Body of pancreas (tissue), 4 donors: ENCODE results near the gene DCTN2. TPM values are rescaled to one million over a fixed set of nuclear protein-coding genes. Genes with fewer than 3 reads are reported as not detected.

Source experiments
- ATAC-seq: fragments of 150-250 bp; one replicate; pipeline ENCODE4 v1.9.1; 2016
- DNase-seq, 4 donors: peaks; one replicate each; pipeline ENCODE4 v3.0.0-alpha.2; 2019
- H3K27ac ChIP-seq, 4 donors: fragments of 200-600 bp; sonication (generic); 1 replicate in 3 of 4; 2 replicates in 1 of 4; pipeline versions ENCODE4 v1.5.1 to v1.6.1; 2016 to 2019; ENCODE audit warnings: mild to moderate bottlenecking in 1 of 4, mixed read lengths in 1 of 4, moderate library complexity in 1 of 4
- H3K27me3 ChIP-seq, 2 donors: fragments of 200-600 bp; sonication (generic); one replicate each; pipeline ENCODE4 v1.6.0; 2016; ENCODE audit warnings: mild to moderate bottlenecking in 1 of 2
- H3K36me3 ChIP-seq, 2 donors: fragments of 200-600 bp; sonication (generic); replicated peaks in 1 of 2; 2 replicates each; pipeline ENCODE4 v1.5.1; 2016; ENCODE audit warnings: low read depth in 2 of 2; ENCODE audit not compliant: insufficient read depth in 1 of 2
- H3K4me1 ChIP-seq: fragments of 200-600 bp; sonication (generic); one replicate; pipeline ENCODE4 v1.6.0; 2016
- H3K4me3 ChIP-seq, 2 donors: fragments of 200-600 bp; sonication (generic); 1 replicate in 1 of 2; 2 replicates in 1 of 2; pipeline ENCODE4 v1.5.1; 2016 to 2019
- H3K9me3 ChIP-seq, 3 donors: fragments of 200-600 bp; sonication (generic); 1 replicate in 2 of 3; 2 replicates in 1 of 3; pipeline ENCODE4 v1.5.1; 2016
- POLR2A ChIP-seq, 3 donors: fragments of 450-650 bp; IDR thresholded peaks; one replicate each; pipeline ENCODE4 v1.6.1; 2016; ENCODE audit warnings: antibody characterized with exemption in 3 of 3, mild to moderate bottlenecking in 2 of 3
- WGBS, 2 donors: methylation state at CpG; one replicate each; pipeline ENCODE4 v1.1.5; 2017; 5-methylcytosine and 5-hydroxymethylcytosine counted together
- intact Hi-C: fragments of 100-400 bp; cut with DNase I; formaldehyde crosslinking; loops from one replicate; pipeline ENCODE4 v1.15.1; 2023
- total RNA-seq, 2 donors: library from RNA; depleted of rRNA; stranded (reverse); fragments of >200 nt; gene quantifications; one replicate each; pipeline ENCODE4 v1.1.0, GENCODE V29; 2016
- TF ChIP-seq, protein P1 (sequence below), 7 experiments: fragments of 450-650 bp in 4 of 7; fragments of 200-600 bp in 3 of 7; sonication (generic) in 3 of 7; IDR thresholded peaks; one replicate each; pipeline ENCODE4 v1.5.1; 2016 to 2019; ENCODE audit warnings: antibody characterized with exemption in 7 of 7

The DCTN2 gene
- total RNA-seq, 2 donors from 2014 or later = 80.1 to 89.2 TPM

DNA sequence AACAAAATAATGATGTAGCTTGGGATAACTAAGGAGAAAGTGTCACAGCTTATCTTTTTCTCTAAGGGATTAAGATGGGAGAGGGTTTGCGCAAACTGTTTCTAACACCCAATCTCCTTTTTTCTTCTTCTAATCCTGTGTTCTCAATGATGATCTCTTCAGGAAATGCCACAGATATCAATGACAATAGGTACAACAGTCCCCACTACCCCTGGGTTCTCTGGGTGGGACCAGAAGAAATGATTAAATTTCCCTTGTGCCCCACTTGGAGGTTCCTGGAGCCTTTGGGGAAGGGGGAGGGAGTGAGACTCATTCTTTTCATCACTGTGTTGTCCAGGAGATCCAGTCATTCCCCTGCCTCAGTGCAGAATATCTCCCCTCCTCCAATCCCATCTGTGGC, 35.4 kb upstream of the DCTN2 start:
- ATAC-seq = no peak
- intact Hi-C loops = no loop called here
- WGBS, 2 donors = 100% methylated on average over 1 of the region's 1 CpG
- DNase-seq = no peak
- no peak overlapping the region for H3K27ac ChIP-seq
- no peaks in the 10 kb centered on the region for H3K4me1 ChIP-seq
- no peaks in the 10 kb centered on the region for H3K9me3 ChIP-seq
- H3K36me3 ChIP-seq = no peaks in the 10 kb centered on the region
- no peak overlapping the region for H3K4me3 ChIP-seq
- H3K27me3 ChIP-seq = no peaks in the 10 kb centered on the region
- no peak for TF ChIP-seq POLR2A (IDR thresholded peaks at IDR 0.05)
- TF ChIP-seq, protein P1, sequence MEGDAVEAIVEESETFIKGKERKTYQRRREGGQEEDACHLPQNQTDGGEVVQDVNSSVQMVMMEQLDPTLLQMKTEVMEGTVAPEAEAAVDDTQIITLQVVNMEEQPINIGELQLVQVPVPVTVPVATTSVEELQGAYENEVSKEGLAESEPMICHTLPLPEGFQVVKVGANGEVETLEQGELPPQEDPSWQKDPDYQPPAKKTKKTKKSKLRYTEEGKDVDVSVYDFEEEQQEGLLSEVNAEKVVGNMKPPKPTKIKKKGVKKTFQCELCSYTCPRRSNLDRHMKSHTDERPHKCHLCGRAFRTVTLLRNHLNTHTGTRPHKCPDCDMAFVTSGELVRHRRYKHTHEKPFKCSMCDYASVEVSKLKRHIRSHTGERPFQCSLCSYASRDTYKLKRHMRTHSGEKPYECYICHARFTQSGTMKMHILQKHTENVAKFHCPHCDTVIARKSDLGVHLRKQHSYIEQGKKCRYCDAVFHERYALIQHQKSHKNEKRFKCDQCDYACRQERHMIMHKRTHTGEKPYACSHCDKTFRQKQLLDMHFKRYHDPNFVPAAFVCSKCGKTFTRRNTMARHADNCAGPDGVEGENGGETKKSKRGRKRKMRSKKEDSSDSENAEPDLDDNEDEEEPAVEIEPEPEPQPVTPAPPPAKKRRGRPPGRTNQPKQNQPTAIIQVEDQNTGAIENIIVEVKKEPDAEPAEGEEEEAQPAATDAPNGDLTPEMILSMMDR (IDR thresholded peaks at IDR 0.05) = no peak

DNA sequence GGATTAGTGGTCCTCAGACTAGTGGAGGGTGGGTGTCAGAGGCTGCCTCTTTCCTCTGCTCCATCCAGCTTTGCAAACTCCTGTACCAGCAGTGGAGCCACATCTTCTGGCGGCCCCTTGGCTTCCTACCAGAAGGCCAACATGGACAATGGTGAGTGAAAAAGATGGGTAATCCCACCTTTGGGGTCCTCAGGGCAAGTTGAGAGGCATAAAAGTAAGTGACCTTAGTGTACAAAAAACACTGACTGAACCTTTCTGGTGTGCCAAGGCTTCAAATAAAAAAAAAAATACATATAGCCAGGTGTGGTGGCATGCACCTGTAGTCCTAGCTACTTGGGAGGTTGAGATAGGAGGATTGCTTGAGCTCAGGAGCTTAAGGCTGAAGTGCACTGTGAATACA, 34.8 kb upstream of the DCTN2 start:
- 69 to 75% methylated on average over 1 of the region's 1 CpG for WGBS, 2 donors
- TF ChIP-seq, protein P1 (IDR thresholded peaks at IDR 0.05) = no peak
- TF ChIP-seq POLR2A (IDR thresholded peaks at IDR 0.05) = no peak
- Histone ChIP-seq H3K4me1 (no peaks in the 10 kb centered on the region), H3K4me3 (no peak overlapping the region), H3K27me3 (no peaks in the 10 kb centered on the region), H3K9me3 (no peaks in the 10 kb centered on the region), H3K27ac (no peak overlapping the region), H3K36me3 (no peaks in the 10 kb centered on the region)
- no peak for ATAC-seq
- no peak for DNase-seq
- intact Hi-C loops = loop anchor here (2.0 kb wide), 1 partner anchor 41 kb away; no protein-coding TSS in a partner anchor

DNA sequence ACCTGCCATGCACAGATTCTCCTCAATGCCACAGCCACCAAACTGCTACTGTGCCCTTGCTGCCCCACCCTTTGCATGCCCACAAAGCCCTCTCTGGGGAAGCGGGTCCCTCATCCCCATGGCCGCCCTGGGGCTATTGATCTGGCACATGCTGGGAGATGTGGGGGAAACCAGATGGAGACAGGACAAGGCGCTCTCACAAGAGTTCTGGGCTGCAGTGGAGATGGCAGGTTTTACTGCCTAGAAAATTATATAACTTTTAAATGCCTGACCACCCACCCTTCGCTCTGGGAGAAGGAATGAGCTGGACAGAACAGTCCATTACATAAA, 33.4 kb upstream of the DCTN2 start:
- Histone ChIP-seq H3K27ac (no peak overlapping the region), H3K4me3 (no peak overlapping the region), H3K4me1 (no peaks in the 10 kb centered on the region), H3K9me3 (no peaks in the 10 kb centered on the region), H3K27me3 (no peaks in the 10 kb centered on the region), H3K36me3 (no peaks in the 10 kb centered on the region)
- DNase-seq (no peak), ATAC-seq (no peak)
- 78 to 83% methylated on average over 3 to 4 of the region's 4 CpGs for WGBS, 2 donors
- no peak for TF ChIP-seq POLR2A (IDR thresholded peaks at IDR 0.05)
- TF ChIP-seq, protein P1 (IDR thresholded peaks at IDR 0.05) = no peak
- intact Hi-C loops = loop anchor here (2.0 kb wide), 1 partner anchor 42 kb away; no protein-coding TSS in a partner anchor

DNA sequence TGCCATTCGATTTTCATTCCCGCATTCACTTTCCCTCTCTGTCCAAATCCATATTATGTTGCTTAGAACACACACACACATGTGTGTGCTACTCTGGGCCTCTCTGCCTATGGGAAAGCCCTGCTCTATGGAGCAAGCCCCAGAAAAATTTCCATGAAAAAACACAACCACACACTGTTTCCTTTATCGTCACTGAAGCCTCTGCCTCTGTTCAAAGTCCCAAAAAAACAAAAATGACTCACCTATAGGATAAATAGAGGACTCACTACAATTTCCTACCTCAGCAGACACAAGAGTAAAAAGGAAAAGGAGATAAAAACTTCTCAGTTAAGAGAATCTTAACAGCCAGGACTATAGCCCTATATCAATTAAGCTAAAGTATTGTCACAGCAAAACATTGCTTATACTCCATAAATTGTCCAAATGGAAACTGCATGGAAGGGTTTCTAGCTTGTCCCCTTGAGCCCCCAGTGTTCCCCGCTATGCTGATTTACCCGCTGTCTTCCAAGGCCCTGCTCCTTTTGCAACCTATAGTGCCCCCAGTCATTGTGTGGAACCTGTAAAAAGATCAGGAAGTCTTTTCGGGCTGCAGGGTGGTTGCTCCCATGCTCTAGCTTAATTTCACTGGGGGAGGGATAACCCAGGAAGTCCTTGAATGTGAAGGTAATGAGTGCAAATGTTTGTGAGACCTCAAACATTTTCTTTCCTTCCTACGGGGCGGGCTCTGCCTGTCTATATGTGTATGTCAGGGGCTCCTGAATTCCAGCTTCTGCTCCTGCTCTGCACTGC, 32.9 kb upstream of the DCTN2 start:
- Histone ChIP-seq H3K27ac (no peak overlapping the region), H3K27me3 (no peaks in the 10 kb centered on the region), H3K9me3 (no peaks in the 10 kb centered on the region), H3K4me1 (no peaks in the 10 kb centered on the region), H3K4me3 (no peak overlapping the region), H3K36me3 (no peaks in the 10 kb centered on the region)
- ATAC-seq = no peak
- DNase-seq = no peak
- WGBS, 2 donors = 77 to 80% methylated on average over 8 of the region's 8 CpGs
- intact Hi-C loops = loop anchor here (2.0 kb wide), 1 partner anchor 43 kb away; no protein-coding TSS in a partner anchor
- TF ChIP-seq, protein P1 (IDR thresholded peaks at IDR 0.05) = no peak

DNA sequence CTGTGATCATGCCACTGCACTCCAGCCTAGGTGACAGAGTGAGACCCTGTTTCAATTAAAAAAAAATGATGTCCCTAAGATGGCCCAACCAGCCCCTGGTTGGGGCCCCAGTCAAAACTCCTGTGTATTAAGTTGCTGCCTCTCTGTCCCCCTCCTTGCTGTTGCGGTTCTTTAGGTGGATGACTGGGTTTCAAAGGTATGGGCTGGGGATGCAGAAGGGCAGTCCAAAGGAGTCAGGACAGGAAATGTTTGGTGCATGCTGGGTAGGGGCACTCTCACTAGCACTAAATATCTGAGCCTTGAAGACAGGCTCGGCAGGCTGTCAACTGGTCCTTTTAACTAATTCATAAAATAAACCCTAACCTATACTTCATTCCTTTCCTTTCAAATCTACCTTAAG, 32.0 kb upstream of the DCTN2 start:
- WGBS, 2 donors = 82% methylated on average over 2 of the region's 2 CpGs
- TF ChIP-seq POLR2A (IDR thresholded peaks at IDR 0.05) = no peak
- TF ChIP-seq, protein P1 (IDR thresholded peaks at IDR 0.05) = no peak
- no peak overlapping the region for H3K27ac ChIP-seq
- H3K27me3 ChIP-seq = no peaks in the 10 kb centered on the region
- no peaks in the 10 kb centered on the region for H3K4me1 ChIP-seq
- H3K36me3 ChIP-seq = no peaks in the 10 kb centered on the region
- H3K4me3 ChIP-seq = no peak overlapping the region
- H3K9me3 ChIP-seq = no peaks in the 10 kb centered on the region
- intact Hi-C loops = no loop called here
- DNase-seq (no peak), ATAC-seq (no peak)
